T-helper 2 cell (primary cell): ENCODE measurements around the gene SNX12.
"Not testable (repeated sequence)": the region's sequence is repeated elsewhere in the genome, so short reads cannot be mapped to it uniquely, and the experiment has no call there.

Experiments used
- DNase-seq, 5 experiments: peaks; one replicate each; pipeline versions ENCODE4 v3.0.0 to v3.0.0-alpha.2; 2012 to 2022

SNX12 gene

DNA sequence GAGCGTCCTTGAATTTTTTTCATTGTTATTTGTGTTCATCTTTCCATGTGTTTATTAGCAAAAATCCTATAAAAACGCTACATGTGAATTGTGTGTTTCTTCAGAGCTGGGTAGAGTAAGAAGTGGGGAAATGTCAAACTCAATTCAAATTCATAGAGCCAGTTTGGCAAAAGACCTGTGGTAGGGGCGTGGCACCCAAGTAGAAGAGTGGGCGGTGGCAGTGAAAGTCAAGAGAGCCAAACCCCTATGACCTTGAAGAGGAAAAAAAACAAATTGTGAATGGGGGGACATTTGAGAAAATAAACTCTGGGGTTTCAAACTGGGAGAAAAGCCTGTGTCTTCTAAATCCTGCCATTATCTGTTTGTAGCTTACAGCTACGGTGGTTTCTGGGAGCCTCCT is 23.1 kb upstream of the SNX12 start:
- DNase-seq = no peak

DNA sequence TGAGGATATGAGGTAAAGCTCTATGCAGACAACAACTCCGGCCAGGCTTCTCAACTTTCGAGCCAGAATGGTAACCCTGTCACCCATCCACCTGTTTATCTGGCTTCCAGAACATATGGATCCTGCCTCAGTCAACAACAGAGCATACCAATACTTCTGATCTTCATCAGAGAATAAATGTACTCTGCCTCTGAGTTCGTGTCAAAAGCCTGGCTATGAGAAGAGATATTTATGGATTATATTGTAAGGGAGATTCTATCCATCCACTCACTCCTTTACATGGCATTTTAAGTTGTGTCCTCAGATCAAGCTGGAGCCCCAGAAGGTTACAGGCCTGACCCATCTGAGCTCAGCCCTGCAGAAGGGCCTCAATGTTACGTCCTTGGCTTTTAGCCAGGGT is 17.8 kb upstream of the SNX12 start:
- DNase-seq = no peak

GRCh38 chrX:71082822-71083221 is 14.7 kb upstream of the SNX12 start:
- no peak for DNase-seq

GRCh38 chrX:71082124-71082647 is 14.1 kb upstream of the SNX12 start:
- no peak for DNase-seq

DNA sequence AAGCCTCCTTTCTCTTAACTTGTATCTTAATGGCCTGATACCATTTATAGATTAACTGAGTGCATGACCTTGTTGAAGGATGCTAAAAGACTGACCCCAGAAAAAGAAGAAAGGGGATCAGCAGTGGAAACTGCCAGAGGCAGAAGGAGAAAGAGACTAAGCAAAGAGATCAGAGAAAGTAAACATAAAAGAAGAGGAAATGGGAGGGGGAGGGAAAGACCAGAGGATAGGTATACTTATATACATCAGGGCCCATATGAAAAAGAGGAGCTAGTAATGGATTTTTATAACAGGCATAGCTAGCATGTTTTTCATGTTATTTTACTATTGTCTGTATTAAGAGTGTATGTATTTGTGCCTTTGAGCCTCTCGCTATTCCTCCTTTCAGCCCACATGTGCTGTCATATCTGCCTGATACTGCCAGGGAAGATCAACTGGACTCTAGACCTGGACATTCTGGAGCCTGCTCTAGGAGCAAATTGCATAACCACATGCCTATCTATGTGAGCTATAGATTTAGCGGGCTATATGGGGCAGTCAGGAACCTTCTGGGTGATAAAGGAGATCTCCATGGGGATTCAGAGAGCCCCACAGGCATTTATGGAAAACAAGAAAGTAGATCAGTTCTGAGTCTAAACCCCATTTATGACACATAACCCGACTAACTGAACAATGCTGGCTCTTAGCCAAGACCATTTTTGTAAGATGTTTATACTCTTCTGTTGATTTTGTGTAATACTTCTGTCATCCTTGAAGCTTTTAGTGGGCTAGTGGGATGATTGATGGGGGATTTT is 13.4 kb upstream of the SNX12 start:
- DNase-seq = no peak

DNA sequence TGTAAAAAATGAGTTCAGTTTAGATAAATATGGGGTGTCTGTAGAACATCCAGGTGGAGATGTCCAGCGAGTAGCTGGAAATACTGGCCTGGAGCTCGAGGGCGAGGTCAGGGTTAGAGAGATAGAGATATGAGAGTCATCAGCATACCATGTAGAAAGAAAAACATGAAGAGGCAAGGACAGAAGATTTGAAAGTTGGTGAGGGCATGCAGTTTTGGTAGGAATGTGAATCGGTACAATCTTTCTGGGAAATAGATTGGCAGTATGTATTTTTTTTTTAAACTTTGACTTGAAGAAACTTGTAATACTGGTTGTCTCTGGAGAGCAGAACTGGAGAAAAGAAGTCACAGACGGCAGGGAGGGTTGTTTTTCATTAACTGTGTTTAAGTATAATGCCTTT is 2.4 kb upstream of the SNX12 start:
- no peak for DNase-seq

- no peak for DNase-seq
Measured at GRCh38 chrX:71067712-71068043, 456 bp downstream of the SNX12 start.

GRCh38 chrX:71067089-71067488 is 1.0 kb downstream of the SNX12 start:
- no peak for DNase-seq

DNA sequence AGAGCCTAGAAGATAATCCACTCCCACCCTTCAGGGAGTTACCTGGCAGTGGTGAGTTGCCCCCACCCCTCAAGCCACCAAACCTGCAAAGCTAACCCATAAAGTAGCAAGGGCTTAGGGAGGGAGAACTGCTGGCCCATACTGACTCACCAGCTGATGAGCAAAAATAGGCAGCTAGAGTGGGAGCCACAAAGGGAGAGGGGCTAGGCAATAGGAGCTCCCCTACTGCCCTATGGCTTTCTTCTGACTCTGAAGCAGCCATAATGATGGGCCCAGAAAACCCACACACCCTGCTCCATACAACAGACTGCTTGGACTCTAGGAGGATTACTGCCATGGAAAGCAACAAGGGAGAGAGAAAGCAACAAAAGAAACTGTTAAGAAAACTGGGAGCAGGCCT is 8.0 kb downstream of the SNX12 start:
- no peak for DNase-seq

DNA sequence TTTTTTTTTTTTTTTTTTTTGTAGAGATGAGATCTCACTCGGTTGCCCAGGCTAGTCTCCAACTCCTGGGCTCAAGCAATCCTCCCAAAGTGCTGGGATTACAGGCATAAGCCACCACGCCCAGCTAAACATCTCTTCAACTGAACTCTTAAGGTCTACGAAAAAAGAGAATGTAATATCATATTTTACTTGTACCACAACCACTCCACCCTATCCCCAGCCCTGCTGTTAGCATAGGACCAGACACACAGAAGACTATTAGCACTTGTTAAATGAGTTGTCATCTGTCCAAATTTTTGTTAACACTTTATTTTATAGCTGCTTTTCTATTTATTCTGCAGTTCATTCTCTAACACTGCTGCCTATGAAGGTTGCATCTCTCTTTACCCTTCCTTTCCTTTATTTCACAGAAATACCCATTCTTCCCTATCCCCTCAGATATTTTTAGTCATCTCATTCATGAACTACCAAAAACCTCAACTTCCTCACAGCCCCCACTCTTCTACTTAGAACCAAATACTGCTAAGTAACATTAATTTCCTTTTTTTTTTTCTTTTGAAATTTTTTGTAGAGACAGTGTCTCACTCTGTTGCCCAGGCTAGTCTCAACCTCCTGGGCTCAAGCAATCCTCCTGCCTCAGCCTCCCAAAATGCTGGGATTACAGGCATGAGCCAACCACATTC is 10.1 kb downstream of the SNX12 start:
- DNase-seq = no peak

DNA sequence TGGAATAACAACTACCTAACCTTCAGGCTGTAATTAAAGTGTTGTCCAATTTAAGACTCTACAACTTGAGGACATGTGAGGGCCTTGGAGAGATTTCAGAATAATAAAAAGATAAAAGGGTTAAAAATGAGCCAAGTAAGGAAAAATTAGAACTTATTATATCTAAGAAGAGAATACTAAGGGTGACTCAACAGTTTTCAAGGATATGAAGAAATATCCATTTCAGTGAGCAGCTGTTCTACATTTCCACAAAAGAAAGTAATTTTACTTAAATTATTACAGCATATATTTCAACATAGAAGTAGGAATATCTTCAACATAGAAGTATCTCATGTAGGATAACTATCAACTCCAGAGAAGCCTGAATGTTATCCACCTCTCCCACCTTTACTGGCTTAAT is 11.3 kb downstream of the SNX12 start:
- DNase-seq = no peak

DNA sequence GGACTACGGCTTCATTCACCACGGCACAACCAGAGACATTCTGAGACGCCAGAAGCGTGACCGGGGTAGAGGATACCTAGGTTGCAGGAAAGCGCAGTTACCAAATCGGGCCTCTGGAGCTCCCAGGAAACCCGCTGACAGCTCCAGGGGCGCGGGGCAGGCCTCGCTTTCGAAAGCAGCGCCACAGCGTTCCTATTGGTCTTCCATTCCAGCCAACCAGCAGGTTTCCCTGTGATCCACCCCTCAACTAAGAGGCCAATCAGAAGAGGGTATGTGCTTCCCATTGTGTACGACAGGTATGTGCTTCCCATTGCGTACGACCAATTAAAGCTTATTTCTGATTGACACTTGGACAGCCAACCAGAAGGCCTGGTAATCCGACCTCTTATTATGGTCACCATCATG is 14.9 kb downstream of the SNX12 start:
- peak in 1 of 5 experiments; percentile 52 for DNase-seq

- DNase-seq = no peak
Measured at GRCh38 chrX:71052721-71053120, 15.4 kb downstream of the SNX12 start.

DNA sequence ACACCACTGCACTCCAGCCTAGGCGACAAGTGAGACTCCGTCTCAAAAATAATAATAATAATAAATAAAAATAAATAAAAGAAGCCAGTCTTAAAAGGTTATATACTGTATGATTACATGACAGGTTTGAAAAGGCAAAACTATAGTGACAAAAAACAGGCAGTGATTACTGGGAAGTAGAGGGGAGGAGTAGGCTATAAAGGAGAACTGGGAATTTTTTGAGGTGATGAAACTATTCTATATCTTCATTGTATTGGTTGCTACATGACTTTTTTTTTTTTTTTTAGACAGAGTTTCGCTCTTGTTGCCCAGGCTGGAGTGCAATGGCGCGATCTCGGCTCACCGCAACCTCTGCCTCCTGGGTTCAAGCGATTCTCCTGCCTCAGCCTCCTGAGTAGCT is 20.2 kb downstream of the SNX12 start:
- not testable (repeated sequence) for DNase-seq

- DNase-seq = no peak
Measured at GRCh38 chrX:71017396-71017939, 50.7 kb downstream of the SNX12 start.
